Panc1 (cell line): ENCODE measurements around the gene CCNG2. TPM values are rescaled to one million over a fixed set of nuclear protein-coding genes. Genes with fewer than 3 reads are reported as not detected.

ENCODE experiments used
- ATAC-seq: fragments of 200-7000 bp; cut with Tn5 transposase; 2 replicates; pipeline ENCODE4 v1.9.1; 2020; ENCODE audit warnings: mild to moderate bottlenecking, moderate library complexity
- BruUV-seq: library from RNA; stranded (reverse); fragments of 400-500 nt; replicated peaks from 2 replicates; lab custom pipeline; 2021; lab: Mats Ljungman, UMichigan
- CTCF ChIA-PET: fragments of 300-600 bp; sonication (Branson Sonifier 250); formaldehyde crosslinking; loops from one replicate; lab custom pipeline; 2022; ENCODE audit warnings: antibody characterized with exemption; lab: Charles Lee
- POLR2A ChIA-PET: fragments of 300-600 bp; sonication (Branson Sonifier 250); formaldehyde crosslinking; loops from one replicate; lab custom pipeline; 2022; ENCODE audit warnings: antibody characterized with exemption; lab: Charles Lee
- DNase-seq: peaks from one replicate; pipeline ENCODE4 v3.0.0-alpha.2; 2010; ENCODE audit warnings: low read depth, low spot score
- H3K27ac ChIP-seq: 2 replicates; pipeline ENCODE4 v1.5.1; 2011; ENCODE audit warnings: mild to moderate bottlenecking, low read length, inconsistent platforms
- H3K27me3 ChIP-seq: fragments of 200-500 bp; sonication (Bioruptor generic); 2 replicates; pipeline ENCODE4 v1.6.0; 2014; ENCODE audit warnings: low read length, inconsistent platforms; ENCODE audit not compliant: control insufficient read depth, insufficient read depth
- H3K36me3 ChIP-seq: fragments of 200-500 bp; sonication (Bioruptor generic); 2 replicates; pipeline ENCODE4 v1.5.1; 2014; ENCODE audit warnings: inconsistent platforms, mild to moderate bottlenecking, low read length, moderate library complexity; ENCODE audit not compliant: control insufficient read depth, insufficient read depth
- H3K4me1 ChIP-seq: 2 replicates; pipeline ENCODE4 v1.5.1; 2011; ENCODE audit warnings: inconsistent platforms, mild to moderate bottlenecking, low read length, moderate library complexity; ENCODE audit not compliant: control insufficient read depth, insufficient read depth
- H3K4me3 ChIP-seq, 2 experiments: 2 replicates each; pipeline ENCODE4 v1.5.1; 2011 to 2012; ENCODE audit warnings: low read depth in 2 of 2, low read length in 2 of 2, mild to moderate bottlenecking in 2 of 2, inconsistent platforms in 1 of 2, moderate library complexity in 1 of 2
- H3K9me3 ChIP-seq: fragments of 200-500 bp; sonication (Bioruptor generic); 2 replicates; pipeline ENCODE4 v1.5.1; 2014; ENCODE audit warnings: low read depth, mild to moderate bottlenecking, inconsistent platforms, low read length, moderate library complexity; ENCODE audit not compliant: control insufficient read depth, insufficient read depth
- POLR2AphosphoS5 ChIP-seq: IDR thresholded peaks from 2 replicates; pipeline ENCODE4 v1.6.1; 2012; ENCODE audit warnings: mild to moderate bottlenecking, low read depth, low read length, moderate library complexity
- SIN3A ChIP-seq: IDR thresholded peaks from 2 replicates; pipeline ENCODE4 v1.6.1; 2012; ENCODE audit warnings: low read depth, mild to moderate bottlenecking, low read length, moderate library complexity, borderline replicate concordance; ENCODE audit not compliant: insufficient read depth
- TCF7L2 ChIP-seq: IDR thresholded peaks from 2 replicates; pipeline ENCODE4 v1.6.1; 2011; ENCODE audit warnings: mild to moderate bottlenecking, low read depth, low read length, inconsistent platforms
- in situ Hi-C: cut with HindIII; loops from 2 replicates; pipeline ENCODE4 v1.10.0; 2016; ENCODE audit warnings: low sequenced_read_pairs, low pct_unique_long_range_greater_than_20kb
- intact Hi-C: fragments of 100-400 bp; cut with micrococcal nuclease; formaldehyde crosslinking; loops from one replicate; pipeline ENCODE4 v1.10.0; 2022; ENCODE audit not compliant: unreplicated experiment
- total RNA-seq: library from RNA; stranded (reverse); gene quantifications from one replicate; pipeline ENCODE4 v1.2.1, GENCODE V29; 2021; ENCODE audit not compliant: unreplicated experiment
- TF ChIP-seq, protein P1 (sequence below): fragments of 450-650 bp; IDR thresholded peaks from 2 replicates; pipeline ENCODE4 v1.5.1; 2017; ENCODE audit warnings: mild to moderate bottlenecking
- TF ChIP-seq, protein P2 (sequence below), 2 experiments: IDR thresholded peaks; 2 replicates each; pipeline ENCODE4 v1.6.1; 2011 to 2012; ENCODE audit warnings: low read depth in 2 of 2, control low read depth in 1 of 2, low read length in 1 of 2, mild to moderate bottlenecking in 1 of 2, moderate library complexity in 1 of 2; ENCODE audit not compliant: insufficient read depth in 1 of 2

The CCNG2 gene
- total RNA-seq, 1 experiment from 2014 or later: 18.4 TPM

DNA sequence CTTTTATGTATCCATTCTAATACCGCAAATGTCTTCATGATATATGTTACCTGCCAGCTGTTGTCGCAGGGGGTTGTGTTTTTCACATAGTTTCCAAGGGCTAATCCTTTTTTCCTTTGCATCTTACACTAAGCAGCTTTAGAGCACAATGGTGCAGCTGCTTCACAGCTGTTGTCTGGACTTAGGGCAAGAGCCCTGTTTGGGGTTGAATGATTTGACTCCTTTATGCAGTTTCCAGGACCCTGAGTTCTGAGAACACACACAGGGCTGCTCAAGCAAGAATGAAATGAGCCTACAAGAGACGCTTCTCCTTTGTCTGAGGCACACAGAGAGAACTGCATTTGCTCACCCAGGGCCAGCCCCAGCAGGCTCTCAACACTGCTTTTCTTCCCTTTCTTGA, 20.2 kb downstream of the CCNG2 start:
- no TSS peak for BruUV-seq
- no peaks in the 10 kb centered on the region for H3K4me1 ChIP-seq
- ChIA-PET CTCF (no interaction called here), POLR2A (no interaction called here)
- in situ Hi-C loops: no loop called here
- DNase-seq (no peak), ATAC-seq (no peak)
- intact Hi-C loops: no loop called here
- no peak overlapping the region for H3K4me3 ChIP-seq
- TF ChIP-seq, protein P1, sequence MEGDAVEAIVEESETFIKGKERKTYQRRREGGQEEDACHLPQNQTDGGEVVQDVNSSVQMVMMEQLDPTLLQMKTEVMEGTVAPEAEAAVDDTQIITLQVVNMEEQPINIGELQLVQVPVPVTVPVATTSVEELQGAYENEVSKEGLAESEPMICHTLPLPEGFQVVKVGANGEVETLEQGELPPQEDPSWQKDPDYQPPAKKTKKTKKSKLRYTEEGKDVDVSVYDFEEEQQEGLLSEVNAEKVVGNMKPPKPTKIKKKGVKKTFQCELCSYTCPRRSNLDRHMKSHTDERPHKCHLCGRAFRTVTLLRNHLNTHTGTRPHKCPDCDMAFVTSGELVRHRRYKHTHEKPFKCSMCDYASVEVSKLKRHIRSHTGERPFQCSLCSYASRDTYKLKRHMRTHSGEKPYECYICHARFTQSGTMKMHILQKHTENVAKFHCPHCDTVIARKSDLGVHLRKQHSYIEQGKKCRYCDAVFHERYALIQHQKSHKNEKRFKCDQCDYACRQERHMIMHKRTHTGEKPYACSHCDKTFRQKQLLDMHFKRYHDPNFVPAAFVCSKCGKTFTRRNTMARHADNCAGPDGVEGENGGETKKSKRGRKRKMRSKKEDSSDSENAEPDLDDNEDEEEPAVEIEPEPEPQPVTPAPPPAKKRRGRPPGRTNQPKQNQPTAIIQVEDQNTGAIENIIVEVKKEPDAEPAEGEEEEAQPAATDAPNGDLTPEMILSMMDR: no peak
- TF ChIP-seq POLR2AphosphoS5: no peak
- TF ChIP-seq TCF7L2: no peak
- TF ChIP-seq, protein P2, sequence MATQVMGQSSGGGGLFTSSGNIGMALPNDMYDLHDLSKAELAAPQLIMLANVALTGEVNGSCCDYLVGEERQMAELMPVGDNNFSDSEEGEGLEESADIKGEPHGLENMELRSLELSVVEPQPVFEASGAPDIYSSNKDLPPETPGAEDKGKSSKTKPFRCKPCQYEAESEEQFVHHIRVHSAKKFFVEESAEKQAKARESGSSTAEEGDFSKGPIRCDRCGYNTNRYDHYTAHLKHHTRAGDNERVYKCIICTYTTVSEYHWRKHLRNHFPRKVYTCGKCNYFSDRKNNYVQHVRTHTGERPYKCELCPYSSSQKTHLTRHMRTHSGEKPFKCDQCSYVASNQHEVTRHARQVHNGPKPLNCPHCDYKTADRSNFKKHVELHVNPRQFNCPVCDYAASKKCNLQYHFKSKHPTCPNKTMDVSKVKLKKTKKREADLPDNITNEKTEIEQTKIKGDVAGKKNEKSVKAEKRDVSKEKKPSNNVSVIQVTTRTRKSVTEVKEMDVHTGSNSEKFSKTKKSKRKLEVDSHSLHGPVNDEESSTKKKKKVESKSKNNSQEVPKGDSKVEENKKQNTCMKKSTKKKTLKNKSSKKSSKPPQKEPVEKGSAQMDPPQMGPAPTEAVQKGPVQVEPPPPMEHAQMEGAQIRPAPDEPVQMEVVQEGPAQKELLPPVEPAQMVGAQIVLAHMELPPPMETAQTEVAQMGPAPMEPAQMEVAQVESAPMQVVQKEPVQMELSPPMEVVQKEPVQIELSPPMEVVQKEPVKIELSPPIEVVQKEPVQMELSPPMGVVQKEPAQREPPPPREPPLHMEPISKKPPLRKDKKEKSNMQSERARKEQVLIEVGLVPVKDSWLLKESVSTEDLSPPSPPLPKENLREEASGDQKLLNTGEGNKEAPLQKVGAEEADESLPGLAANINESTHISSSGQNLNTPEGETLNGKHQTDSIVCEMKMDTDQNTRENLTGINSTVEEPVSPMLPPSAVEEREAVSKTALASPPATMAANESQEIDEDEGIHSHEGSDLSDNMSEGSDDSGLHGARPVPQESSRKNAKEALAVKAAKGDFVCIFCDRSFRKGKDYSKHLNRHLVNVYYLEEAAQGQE (IDR thresholded peaks at IDR 0.05; ENCODE audit: insufficient read depth in 1 of 2, low read depth in 2 of 2, low read length in 1 of 2): no peak
- no peak for TF ChIP-seq SIN3A
- no peaks in the 10 kb centered on the region for H3K36me3 ChIP-seq
- no peaks in the 10 kb centered on the region for H3K27me3 ChIP-seq
- no peaks in the 10 kb centered on the region for H3K9me3 ChIP-seq
- no peak overlapping the region for H3K27ac ChIP-seq

DNA sequence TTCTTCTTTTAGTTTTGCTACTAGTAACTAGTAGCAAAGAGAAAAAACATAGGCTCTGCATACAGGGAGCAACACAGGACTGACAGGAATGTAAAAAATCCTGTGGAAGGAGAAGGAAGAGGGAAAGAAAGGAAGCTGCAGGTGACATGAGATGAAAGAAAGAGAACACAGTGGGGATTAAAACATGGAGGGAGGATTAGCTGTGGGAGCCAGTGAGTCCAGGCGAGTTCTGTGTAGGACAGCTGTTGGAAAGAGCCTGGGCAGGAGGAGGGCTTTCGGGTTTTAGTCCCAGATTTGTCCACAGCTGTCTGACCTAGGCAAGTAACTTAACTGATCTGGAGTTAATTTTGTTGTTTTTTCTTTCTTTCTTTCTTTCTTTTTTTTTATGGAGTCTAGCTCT, 21.6 kb downstream of the CCNG2 start:
- intact Hi-C loops: no loop called here
- H3K4me1 ChIP-seq: no peaks in the 10 kb centered on the region
- no peak overlapping the region for H3K27ac ChIP-seq
- H3K4me3 ChIP-seq: no peak overlapping the region
- POLR2A ChIA-PET: interaction anchor here (0.6 kb wide), 1 partner anchor 17 kb away, joined by 3 read pairs; no protein-coding TSS in a partner anchor
- CTCF ChIA-PET: no interaction called here
- ATAC-seq (no peak), DNase-seq (no peak)
- no peak for TF ChIP-seq SIN3A
- no peak for TF ChIP-seq TCF7L2
- TF ChIP-seq, protein P2 (IDR thresholded peaks at IDR 0.05; ENCODE audit: insufficient read depth in 1 of 2, low read depth in 2 of 2, low read length in 1 of 2): no peak
- TF ChIP-seq, protein P1: no peak
- TF ChIP-seq POLR2AphosphoS5: no peak
- in situ Hi-C loops: no loop called here
- H3K27me3 ChIP-seq: no peaks in the 10 kb centered on the region
- BruUV-seq: no TSS peak
- H3K36me3 ChIP-seq: no peaks in the 10 kb centered on the region
- H3K9me3 ChIP-seq: no peaks in the 10 kb centered on the region
